K562 (cell line): ENCODE data around the gene SGPP2. TPM values are rescaled to one million over a fixed set of nuclear protein-coding genes. Genes with fewer than 3 reads are reported as not detected.

Source experiments
- ATAC-seq: fragments of 200-7000 bp; cut with Tn5 transposase; 3 replicates; pipeline ENCODE4 v1.9.1; 2020; ENCODE audit warnings: moderate library complexity
- BruUV-seq: library from RNA; stranded (reverse); fragments of 400-500 nt; replicated peaks from 2 replicates; lab custom pipeline; 2021; lab: Mats Ljungman, UMichigan
- CTCF ChIA-PET: fragments of 300-600 bp; formaldehyde crosslinking; extraction: SDS; loops from one replicate; lab custom pipeline; 2021; ENCODE audit warnings: low intra/inter-chr PET ratio; lab: Yijun Ruan, JAX
- POLR2A ChIA-PET: fragments of 300-600, 350-650 bp; sonication (Branson Sonifier 250); formaldehyde crosslinking; extraction: SDS; loops from one replicate; lab custom pipeline; 2021; ENCODE audit warnings: antibody characterized with exemption, inconsistent platforms; lab: Yijun Ruan, JAX
- DNase-seq, 4 experiments: peaks; one replicate each; pipeline versions ENCODE4 v3.0.0 to v3.0.0-alpha.2; 2011 to 2018; ENCODE audit warnings: low spot score in 3 of 4, mixed read lengths in 3 of 4; ENCODE audit errors: extremely low read depth in 1 of 4
- FAIRE-seq: peaks from 2 replicates; lab custom pipeline; 2011; peaks lifted over from hg19 to GRCh38; lab: Jason Lieb, UNC
- H2AFZ ChIP-seq: 2 replicates; pipeline ENCODE4 v1.6.0; 2011; ENCODE audit warnings: low read depth, low read length, control low read depth, inconsistent platforms
- H3K27ac ChIP-seq: fragments of 200-600 bp; 3 replicates; pipeline ENCODE4 v1.8.0; 2011; ENCODE audit warnings: low read depth, mild to moderate bottlenecking, control low read depth, inconsistent platforms, low read length, moderate library complexity, mixed read lengths; ENCODE audit errors: extremely low read depth
- H3K27me3 ChIP-seq, 2 experiments: fragments of 300-600 bp in 1 of 2; 2 replicates in 1 of 2; 3 replicates in 1 of 2; pipeline versions ENCODE4 v1.6.0 to v1.8.0; 2011; ENCODE audit warnings: inconsistent platforms in 2 of 2, low read length in 2 of 2, mild to moderate bottlenecking in 1 of 2, mixed read lengths in 1 of 2, moderate library complexity in 1 of 2; ENCODE audit not compliant: control insufficient read depth in 2 of 2, insufficient read depth in 2 of 2
- H3K36me3 ChIP-seq: fragments of 300-600 bp; 3 replicates; pipeline ENCODE4 v1.8.0; 2011; ENCODE audit warnings: mild to moderate bottlenecking, low read length, inconsistent platforms; ENCODE audit not compliant: control insufficient read depth, insufficient read depth
- H3K4me1 ChIP-seq, 2 experiments: fragments of 200-600 bp in 1 of 2; replicated peaks in 1 of 2; 2 replicates in 1 of 2; 3 replicates in 1 of 2; pipeline versions ENCODE4 v1.5.1 to v1.8.0; 2011; ENCODE audit warnings: inconsistent platforms in 2 of 2, low read length in 2 of 2, mild to moderate bottlenecking in 1 of 2, mixed read lengths in 1 of 2, moderate library complexity in 1 of 2; ENCODE audit not compliant: control insufficient read depth in 2 of 2, insufficient read depth in 2 of 2
- H3K4me2 ChIP-seq: 2 replicates; pipeline ENCODE4 v1.6.1; 2011; ENCODE audit warnings: low read length, control low read depth, inconsistent platforms, mixed read lengths; ENCODE audit not compliant: insufficient read depth
- H3K4me3 ChIP-seq: fragments of 200-600 bp; sonication (generic), shearing (Covaris generic); 2 replicates; pipeline ENCODE4 v1.5.1; 2016; ENCODE audit warnings: control low read depth, inconsistent platforms
- H3K79me2 ChIP-seq: fragments of 200-600 bp; 3 replicates; pipeline ENCODE4 v1.8.0; 2011; ENCODE audit warnings: low read length, inconsistent platforms; ENCODE audit not compliant: control insufficient read depth, insufficient read depth
- H3K9ac ChIP-seq, 2 experiments: 2 replicates each; pipeline versions ENCODE4 v1.6.0 to v1.6.1; 2011; ENCODE audit warnings: low read depth in 2 of 2, low read length in 2 of 2, control low read depth in 1 of 2, inconsistent platforms in 1 of 2, mild to moderate bottlenecking in 1 of 2, mixed read lengths in 1 of 2; ENCODE audit not compliant: insufficient read depth in 1 of 2
- H3K9me1 ChIP-seq: one replicate; pipeline ENCODE4 v1.6.0; 2011; ENCODE audit warnings: inconsistent platforms, mild to moderate bottlenecking, low read length, moderate library complexity; ENCODE audit not compliant: control insufficient read depth, insufficient read depth
- H3K9me3 ChIP-seq: replicated peaks from 2 replicates; pipeline ENCODE4 v1.5.1; 2011; ENCODE audit warnings: low read depth, low read length, inconsistent platforms; ENCODE audit not compliant: control insufficient read depth, insufficient read depth
- H4K20me1 ChIP-seq: replicated peaks from 2 replicates; pipeline ENCODE4 v1.6.1; 2011; ENCODE audit warnings: low read length, inconsistent platforms, mixed read lengths; ENCODE audit not compliant: control insufficient read depth, insufficient read depth
- ATF1 ChIP-seq, 2 experiments: fragments of 450-650 bp in 1 of 2; IDR thresholded peaks; 2 replicates each; pipeline ENCODE4 v1.6.1; 2016; ENCODE audit warnings: missing compliant biosample characterization in 1 of 2, missing genetic modification characterization in 1 of 2
- CHD4 ChIP-seq: fragments of 200-600 bp; sonication (generic); IDR thresholded peaks from 3 replicates; pipeline ENCODE4 v1.6.1; 2012; ENCODE audit warnings: low read depth, mild to moderate bottlenecking, mixed read lengths, low read length, inconsistent platforms; ENCODE audit not compliant: insufficient read depth, insufficient replicate concordance, poor library complexity, severe bottlenecking
- IRF9 ChIP-seq: fragments of 450-650 bp; IDR thresholded peaks from 2 replicates; pipeline ENCODE4 v1.6.1; 2016; ENCODE audit warnings: missing biosample characterization, missing genetic modification characterization
- RBM15 ChIP-seq: fragments of 200-400 bp; formaldehyde crosslinking; IDR thresholded peaks from 2 replicates; pipeline ENCODE4 v1.6.1; 2018; ENCODE audit warnings: mild to moderate bottlenecking, low read length, moderate library complexity; ENCODE audit not compliant: insufficient read depth
- ZBTB43 ChIP-seq: sonication (generic); formaldehyde crosslinking; IDR thresholded peaks from 2 replicates; pipeline ENCODE4 v1.8.0; 2023; ENCODE audit warnings: mild to moderate bottlenecking, missing genetic modification reagents
- WGBS: fragments of 100-300 bp; shearing (Covaris generic); methylation state at CpG from one replicate; pipeline ENCODE4 v1.1.6; 2016; ENCODE audit warnings: low coverage, mixed read lengths; ENCODE audit not compliant: insufficient coverage; ENCODE audit errors: missing lambda C conversion rate; 5-methylcytosine and 5-hydroxymethylcytosine counted together
- in situ Hi-C: fragments of 300-500 bp; cut with MboI; formaldehyde crosslinking; loops from 4 replicates; pipeline ENCODE4 v1.15.0; 2018; ENCODE audit warnings: inconsistent platforms, mixed read lengths
- intact Hi-C: fragments of 100-400 bp; cut with micrococcal nuclease; formaldehyde crosslinking; loops from 2 replicates; pipeline ENCODE4 v1.14.2; 2022
- polyA plus RNA-seq, 8 experiments: library from polyadenylated mRNA; depleted of rRNA in 4 of 8; stranded (reverse) in 5 of 8; unstranded in 3 of 8; fragments of >200 nt; fragmentation: Nextera tagmentation in 2 of 8; fragmentation: Illumina TruSeq in 1 of 8; extraction: Ambion mirVana in 2 of 8; extraction: Trizol in 1 of 8; gene quantifications; 2 replicates each; pipeline versions ENCODE4 v1.2.1 to v1.2.3, GENCODE V29; 2011 to 2014; ENCODE audit warnings: inconsistent platforms in 1 of 8, missing spikeins in 1 of 8
- total RNA-seq, 7 experiments: library from RNA; depleted of rRNA in 6 of 7; stranded (reverse); fragments of >200 nt in 6 of 7; fragmentation: Illumina TruSeq in 2 of 7; extraction: Trizol in 2 of 7; gene quantifications; 2 replicates each; pipeline versions ENCODE4 v1.2.1 to v1.2.3, GENCODE V29; 2011 to 2021; ENCODE audit warnings: low replicate concordance in 1 of 7

SGPP2 gene
- total and polyA plus RNA-seq, 9 of the 15 experiments (the other 6 are each of a cell fraction or from before 2014, with no cell fraction given) = 0.01 to 0.04 TPM; not detected in 7

- TF ChIP-seq ATF1 (CRISPR knock-in tag; IDR thresholded peaks at IDR 0.05) = no peak
- TF ChIP-seq ATF1 (tag; IDR thresholded peaks at IDR 0.05) = no peak
- no peak for TF ChIP-seq CHD4
- no peak for TF ChIP-seq IRF9
- no peak for TF ChIP-seq RBM15
- TF ChIP-seq ZBTB43 = no peak
- Histone ChIP-seq H3K4me1 (no peaks in the 10 kb centered on the region), H3K79me2 (no peaks in the 10 kb centered on the region), H3K4me3 (no peak overlapping the region), H3K9me1 (no peaks in the 10 kb centered on the region), H4K20me1 (no peaks in the 10 kb centered on the region), H3K9ac (no peak overlapping the region), H3K9me3 (no peaks in the 10 kb centered on the region), H3K4me2 (no peak overlapping the region), H3K27ac (no peak overlapping the region), H3K27me3 (peaks cover 0 to 10% of the 10 kb centered on the region in 2 experiments; a peak in 3 of 5 replicates), H2AFZ (no peak overlapping the region), H3K36me3 (no peaks in the 10 kb centered on the region)
- ATAC-seq (no peak), FAIRE-seq (no peak), DNase-seq (no peak)
- CTCF ChIA-PET = no interaction called here
- POLR2A ChIA-PET = no interaction called here
- no TSS peak for BruUV-seq
- in situ Hi-C loops (no loop called here), intact Hi-C loops (loop anchor here (1.0 kb wide), 1 partner anchor 25 kb away; no protein-coding TSS in a partner anchor)
- WGBS = 0% methylated on average over 1 of the region's 1 CpG
Measured at GRCh38 chr2:222420508-222420907, 3.8 kb upstream of the SGPP2 start.
